Prostate gland (tissue), 2 donors: ENCODE results near the gene KCNJ11. TPM values are rescaled to one million over a fixed set of nuclear protein-coding genes. Genes with fewer than 3 reads are reported as not detected.

ENCODE experiments used
- DNase-seq: peaks from one replicate; pipeline ENCODE4 v3.0.0-alpha.2; 2019; ENCODE audit warnings: low spot score
- H3K27ac ChIP-seq, 2 donors: fragments of 200-600 bp; sonication (generic); 2 replicates each; pipeline ENCODE4 v1.5.1; 2017 to 2019
- H3K27me3 ChIP-seq: fragments of 200-600 bp; sonication (generic); replicated peaks from 2 replicates; pipeline ENCODE4 v1.5.1; 2019; ENCODE audit not compliant: insufficient read depth
- H3K36me3 ChIP-seq, 2 donors: fragments of 200-600 bp; sonication (generic); 1 replicate in 1 of 2; 2 replicates in 1 of 2; pipeline versions ENCODE4 v1.5.1 to v1.8.1; 2017 to 2019
- H3K4me1 ChIP-seq: fragments of 200-600 bp; sonication (generic); replicated peaks from 2 replicates; pipeline ENCODE4 v1.5.1; 2019
- H3K4me3 ChIP-seq, 2 donors: fragments of 200-600 bp; sonication (generic); 2 replicates each; pipeline ENCODE4 v1.5.1; 2017 to 2019
- H3K9me3 ChIP-seq: fragments of 200-600 bp; sonication (generic); 2 replicates; pipeline ENCODE4 v1.5.1; 2017
- POLR2A ChIP-seq: fragments of 450-650 bp; IDR thresholded peaks from one replicate; pipeline ENCODE4 v1.6.1; 2016; ENCODE audit warnings: antibody characterized with exemption, mild to moderate bottlenecking
- POLR2AphosphoS5 ChIP-seq: sonication (generic); formaldehyde crosslinking; IDR thresholded peaks from one replicate; pipeline ENCODE4 v1.6.1; 2017; ENCODE audit warnings: antibody characterized with exemption
- whole genome bisulfite sequencing: methylation state at CpG from one replicate; pipeline ENCODE4 v1.1.5; 2018; 5-methylcytosine and 5-hydroxymethylcytosine counted together
- intact Hi-C: fragments of 100-400 bp; cut with DNase I; formaldehyde crosslinking; loops from one replicate; pipeline ENCODE4 v1.14.2; 2022
- total RNA-seq, 2 donors: library from RNA; depleted of rRNA; stranded (reverse); fragments of >200 nt; gene quantifications; one replicate each; pipeline ENCODE4 v1.1.0, GENCODE V29; 2016
- TF ChIP-seq, protein P1 (sequence below), 4 experiments: fragments of 200-600 bp in 2 of 4; fragments of 450-650 bp in 2 of 4; sonication (generic) in 2 of 4; IDR thresholded peaks; 1 replicate in 3 of 4; 2 replicates in 1 of 4; pipeline ENCODE4 v1.5.1; 2016 to 2019; ENCODE audit warnings: antibody characterized with exemption in 4 of 4, mild to moderate bottlenecking in 2 of 4, moderate library complexity in 2 of 4

The KCNJ11 gene
- total RNA-seq, 2 donors from 2014 or later: 5.5 to 10.3 TPM

DNA sequence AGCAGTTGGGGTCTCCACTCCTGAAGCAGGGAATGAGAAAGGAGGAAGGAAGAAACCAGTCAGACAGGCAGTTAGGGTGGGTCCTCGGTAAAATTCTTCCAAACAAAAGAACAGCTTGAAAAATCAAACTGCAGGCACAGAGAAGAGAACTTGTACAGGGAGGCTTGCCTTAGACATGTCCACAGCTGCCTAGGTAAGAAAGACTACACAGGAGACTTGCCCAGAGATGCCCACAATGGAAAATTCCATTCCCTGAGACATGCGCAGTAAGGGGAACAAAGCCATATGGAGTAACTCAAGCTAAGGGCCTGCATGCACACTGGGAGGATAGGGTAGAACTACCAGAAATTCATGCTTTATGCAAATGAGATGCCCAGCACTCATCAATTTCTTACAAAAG lies 9.8 kb downstream of the KCNJ11 start:
- H3K4me3 ChIP-seq: no peak overlapping the region
- no peak for DNase-seq
- no peaks in the 10 kb centered on the region for H3K27me3 ChIP-seq
- WGBS: 47% methylated on average over 2 of the region's 2 CpGs
- H3K4me1 ChIP-seq: no peaks in the 10 kb centered on the region
- intact Hi-C loops: no loop called here
- TF ChIP-seq POLR2A: no peak
- TF ChIP-seq, protein P1, sequence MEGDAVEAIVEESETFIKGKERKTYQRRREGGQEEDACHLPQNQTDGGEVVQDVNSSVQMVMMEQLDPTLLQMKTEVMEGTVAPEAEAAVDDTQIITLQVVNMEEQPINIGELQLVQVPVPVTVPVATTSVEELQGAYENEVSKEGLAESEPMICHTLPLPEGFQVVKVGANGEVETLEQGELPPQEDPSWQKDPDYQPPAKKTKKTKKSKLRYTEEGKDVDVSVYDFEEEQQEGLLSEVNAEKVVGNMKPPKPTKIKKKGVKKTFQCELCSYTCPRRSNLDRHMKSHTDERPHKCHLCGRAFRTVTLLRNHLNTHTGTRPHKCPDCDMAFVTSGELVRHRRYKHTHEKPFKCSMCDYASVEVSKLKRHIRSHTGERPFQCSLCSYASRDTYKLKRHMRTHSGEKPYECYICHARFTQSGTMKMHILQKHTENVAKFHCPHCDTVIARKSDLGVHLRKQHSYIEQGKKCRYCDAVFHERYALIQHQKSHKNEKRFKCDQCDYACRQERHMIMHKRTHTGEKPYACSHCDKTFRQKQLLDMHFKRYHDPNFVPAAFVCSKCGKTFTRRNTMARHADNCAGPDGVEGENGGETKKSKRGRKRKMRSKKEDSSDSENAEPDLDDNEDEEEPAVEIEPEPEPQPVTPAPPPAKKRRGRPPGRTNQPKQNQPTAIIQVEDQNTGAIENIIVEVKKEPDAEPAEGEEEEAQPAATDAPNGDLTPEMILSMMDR (IDR thresholded peaks at IDR 0.05): no peak
- TF ChIP-seq POLR2AphosphoS5: no peak
- no peak overlapping the region for H3K27ac ChIP-seq
- H3K36me3 ChIP-seq: no peaks in the 10 kb centered on the region
- no peaks in the 10 kb centered on the region for H3K9me3 ChIP-seq

- TF ChIP-seq POLR2AphosphoS5: no peak
- TF ChIP-seq, protein P1 (IDR thresholded peaks at IDR 0.05): no peak
- no peak for TF ChIP-seq POLR2A
- Histone ChIP-seq H3K27me3 (no peaks in the 10 kb centered on the region), H3K27ac (no peak overlapping the region), H3K4me3 (no peak overlapping the region), H3K9me3 (no peaks in the 10 kb centered on the region), H3K4me1 (no peaks in the 10 kb centered on the region), H3K36me3 (no peaks in the 10 kb centered on the region)
- 58% methylated on average over 3 of the region's 3 CpGs for whole genome bisulfite sequencing
- DNase-seq: no peak
- intact Hi-C loops: no loop called here
Observed at GRCh38 chr11:17376493-17376892, 12.0 kb downstream of the KCNJ11 start.

GRCh38 chr11:17375547-17375946 lies 12.9 kb downstream of the KCNJ11 start:
- WGBS: 92% methylated on average over 5 of the region's 5 CpGs
- TF ChIP-seq, protein P1 (IDR thresholded peaks at IDR 0.05): no peak
- no peak for TF ChIP-seq POLR2A
- TF ChIP-seq POLR2AphosphoS5: no peak
- intact Hi-C loops: no loop called here
- Histone ChIP-seq H3K4me3 (no peak overlapping the region), H3K27ac (no peak overlapping the region), H3K9me3 (no peaks in the 10 kb centered on the region), H3K4me1 (no peaks in the 10 kb centered on the region), H3K36me3 (no peaks in the 10 kb centered on the region), H3K27me3 (no peaks in the 10 kb centered on the region)
- no peak for DNase-seq

- H3K9me3 ChIP-seq: no peaks in the 10 kb centered on the region
- no peaks in the 10 kb centered on the region for H3K4me1 ChIP-seq
- WGBS: 63% methylated on average over 3 of the region's 3 CpGs
- H3K36me3 ChIP-seq: no peaks in the 10 kb centered on the region
- TF ChIP-seq POLR2AphosphoS5: no peak
- TF ChIP-seq, protein P1 (IDR thresholded peaks at IDR 0.05): no peak
- no peak for TF ChIP-seq POLR2A
- H3K27me3 ChIP-seq: no peaks in the 10 kb centered on the region
- DNase-seq: no peak
- H3K4me3 ChIP-seq: no peak overlapping the region
- no peak overlapping the region for H3K27ac ChIP-seq
- intact Hi-C loops: no loop called here
Observed at GRCh38 chr11:17371614-17372013, 16.8 kb downstream of the KCNJ11 start.

GRCh38 chr11:17369684-17370243 lies 18.7 kb downstream of the KCNJ11 start:
- TF ChIP-seq, protein P1 (IDR thresholded peaks at IDR 0.05): no peak
- TF ChIP-seq POLR2A (no peak), POLR2AphosphoS5 (no peak)
- H3K36me3 ChIP-seq: no peaks in the 10 kb centered on the region
- H3K27me3 ChIP-seq: no peaks in the 10 kb centered on the region
- H3K4me3 ChIP-seq: no peak overlapping the region
- intact Hi-C loops: no loop called here
- no peak overlapping the region for H3K27ac ChIP-seq
- no peaks in the 10 kb centered on the region for H3K4me1 ChIP-seq
- no peak for DNase-seq
- 87% methylated on average over 2 of the region's 2 CpGs for WGBS
- no peaks in the 10 kb centered on the region for H3K9me3 ChIP-seq
